Left lung (tissue), 10 donors: ENCODE measurements around the gene NPTN. TPM values are rescaled to one million over a fixed set of nuclear protein-coding genes. Genes with fewer than 3 reads are reported as not detected.

ENCODE experiments used
- ATAC-seq: fragments of 200-7000 bp; cut with Tn5 transposase; one replicate; pipeline ENCODE4 v1.9.1; 2020; ENCODE audit warnings: moderate library complexity
- DNase-seq, 4 donors: peaks; one replicate each; pipeline ENCODE4 v3.0.0-alpha.2; 2013 to 2020
- H3K27ac ChIP-seq, 2 donors: fragments of 200-600 bp; sonication (generic) in 1 of 2; one replicate each; pipeline versions ENCODE4 v1.5.0 to v1.8.0; 2020 to 2021
- H3K27me3 ChIP-seq, 2 donors: fragments of 200-600 bp; sonication (generic) in 1 of 2; one replicate each; pipeline versions ENCODE4 v1.5.0 to v1.8.0; 2020 to 2021
- H3K36me3 ChIP-seq, 2 donors: fragments of 200-600 bp; sonication (generic) in 1 of 2; one replicate each; pipeline versions ENCODE4 v1.5.0 to v1.8.0; 2020 to 2021
- H3K4me1 ChIP-seq, 2 donors: fragments of 200-600 bp; one replicate each; pipeline ENCODE4 v1.8.0; 2021
- H3K4me3 ChIP-seq, 2 donors: fragments of 200-600 bp; sonication (generic) in 1 of 2; one replicate each; pipeline versions ENCODE4 v1.5.0 to v1.8.0; 2020 to 2021; ENCODE audit warnings: mild to moderate bottlenecking in 1 of 2
- H3K9me3 ChIP-seq, 2 donors: fragments of 200-600 bp; sonication (generic) in 1 of 2; one replicate each; pipeline versions ENCODE4 v1.5.0 to v1.8.0; 2020 to 2021
- intact Hi-C, 2 donors: fragments of 100-400 bp; cut with DNase I; formaldehyde crosslinking; loops; one replicate each; pipeline versions ENCODE4 v1.11.2 to v1.14.2; 2022
- polyA plus RNA-seq, 6 donors: library from polyadenylated mRNA; unstranded; fragments of 120-200 nt; gene quantifications; one replicate each; pipeline ENCODE4 v1.2.1, GENCODE V29; 2013; ENCODE audit not compliant: insufficient read length in 6 of 6
- total RNA-seq, 2 donors: library from RNA; stranded (reverse); fragmentation: NEBNext Ultra II Directional; extraction: Animal tissue kit (Norgen Biotek cat#: 25700); gene quantifications; one replicate each; pipeline ENCODE4 v1.2.1, GENCODE V29; 2021
- TF ChIP-seq, protein P1 (sequence below), 2 donors: fragments of 200-600 bp; sonication (generic) in 1 of 2; IDR thresholded peaks; one replicate each; pipeline versions ENCODE4 v1.5.0 to v1.8.0; 2021; ENCODE audit warnings: antibody characterized with exemption in 2 of 2
- donor health status: DM: no; HTN: yes; CAD: no.
- donor health status: DM: no; HTN: no; CAD: no.

Gene NPTN
- total and polyA plus RNA-seq, 8 donors: 111 to 140 (median 123) TPM

- ATAC-seq (no peak), DNase-seq (peak in 2 of 4 donors; percentile 20 to 33)
- Histone ChIP-seq H3K27me3 (no peaks in the 10 kb centered on the region), H3K4me3 (peak overlapping the region in 1 of 2 donors; percentile 89), H3K9me3 (no peaks in the 10 kb centered on the region), H3K4me1 (peaks cover 42 to 83% of the 10 kb centered on the region in 2 donors), H3K27ac (peak overlapping the region; percentile 97), H3K36me3 (no peaks in the 10 kb centered on the region)
- TF ChIP-seq, protein P1, sequence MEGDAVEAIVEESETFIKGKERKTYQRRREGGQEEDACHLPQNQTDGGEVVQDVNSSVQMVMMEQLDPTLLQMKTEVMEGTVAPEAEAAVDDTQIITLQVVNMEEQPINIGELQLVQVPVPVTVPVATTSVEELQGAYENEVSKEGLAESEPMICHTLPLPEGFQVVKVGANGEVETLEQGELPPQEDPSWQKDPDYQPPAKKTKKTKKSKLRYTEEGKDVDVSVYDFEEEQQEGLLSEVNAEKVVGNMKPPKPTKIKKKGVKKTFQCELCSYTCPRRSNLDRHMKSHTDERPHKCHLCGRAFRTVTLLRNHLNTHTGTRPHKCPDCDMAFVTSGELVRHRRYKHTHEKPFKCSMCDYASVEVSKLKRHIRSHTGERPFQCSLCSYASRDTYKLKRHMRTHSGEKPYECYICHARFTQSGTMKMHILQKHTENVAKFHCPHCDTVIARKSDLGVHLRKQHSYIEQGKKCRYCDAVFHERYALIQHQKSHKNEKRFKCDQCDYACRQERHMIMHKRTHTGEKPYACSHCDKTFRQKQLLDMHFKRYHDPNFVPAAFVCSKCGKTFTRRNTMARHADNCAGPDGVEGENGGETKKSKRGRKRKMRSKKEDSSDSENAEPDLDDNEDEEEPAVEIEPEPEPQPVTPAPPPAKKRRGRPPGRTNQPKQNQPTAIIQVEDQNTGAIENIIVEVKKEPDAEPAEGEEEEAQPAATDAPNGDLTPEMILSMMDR (IDR thresholded peaks at IDR 0.05): no peak
- intact Hi-C loops: no loop called here
Observed at GRCh38 chr15:73629798-73630429, 3.3 kb downstream of the NPTN start.

- DNase-seq: no peak
- TF ChIP-seq, protein P1 (IDR thresholded peaks at IDR 0.05): no peak
- no peak overlapping the region for H3K4me3 ChIP-seq
- H3K9me3 ChIP-seq: no peaks in the 10 kb centered on the region
- ATAC-seq: no peak
- peak overlapping the region; percentile 37 to 97 for H3K27ac ChIP-seq
- peaks cover 44 to 84% of the 10 kb centered on the region in 2 donors for H3K4me1 ChIP-seq
- intact Hi-C loops: no loop called here
- no peaks in the 10 kb centered on the region for H3K27me3 ChIP-seq
- H3K36me3 ChIP-seq: no peaks in the 10 kb centered on the region
Observed at GRCh38 chr15:73628976-73629797, 4.0 kb downstream of the NPTN start.

GRCh38 chr15:73628102-73628501 is 5.1 kb downstream of the NPTN start:
- Histone ChIP-seq H3K9me3 (no peaks in the 10 kb centered on the region), H3K4me1 (peaks cover 37 to 85% of the 10 kb centered on the region in 2 donors), H3K27me3 (no peaks in the 10 kb centered on the region), H3K36me3 (no peaks in the 10 kb centered on the region), H3K27ac (peak overlapping the region in 1 of 2 donors; percentile 97), H3K4me3 (no peak overlapping the region)
- DNase-seq (no peak), ATAC-seq (no peak)
- intact Hi-C loops: no loop called here
- TF ChIP-seq, protein P1 (IDR thresholded peaks at IDR 0.05): no peak

DNA sequence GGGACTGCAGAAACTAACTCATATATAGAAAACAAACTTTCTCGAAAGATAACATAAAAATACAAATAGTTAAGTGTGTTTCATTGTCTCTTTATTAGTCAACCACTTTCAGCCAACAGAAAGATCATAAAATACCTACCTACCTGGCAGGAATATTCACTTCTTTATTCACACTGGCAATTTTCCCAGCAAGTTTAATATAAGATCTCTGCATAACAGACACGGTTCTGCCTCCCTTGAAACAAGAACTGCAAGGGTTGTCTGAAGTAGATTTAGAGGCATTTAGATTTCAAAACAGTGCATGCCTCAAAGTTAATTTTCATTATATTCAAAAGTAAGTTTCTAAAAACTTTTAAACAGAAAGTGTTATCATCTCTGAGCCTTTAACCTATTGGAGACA is 7.1 kb downstream of the NPTN start:
- Histone ChIP-seq H3K36me3 (no peaks in the 10 kb centered on the region), H3K27me3 (no peaks in the 10 kb centered on the region), H3K9me3 (no peaks in the 10 kb centered on the region), H3K4me3 (no peak overlapping the region), H3K27ac (peak overlapping the region in 1 of 2 donors; percentile 8), H3K4me1 (peaks cover 47 to 79% of the 10 kb centered on the region in 2 donors)
- intact Hi-C loops: no loop called here
- ATAC-seq (peak; percentile 14), DNase-seq (no peak)
- TF ChIP-seq, protein P1 (IDR thresholded peaks at IDR 0.05): no peak

DNA sequence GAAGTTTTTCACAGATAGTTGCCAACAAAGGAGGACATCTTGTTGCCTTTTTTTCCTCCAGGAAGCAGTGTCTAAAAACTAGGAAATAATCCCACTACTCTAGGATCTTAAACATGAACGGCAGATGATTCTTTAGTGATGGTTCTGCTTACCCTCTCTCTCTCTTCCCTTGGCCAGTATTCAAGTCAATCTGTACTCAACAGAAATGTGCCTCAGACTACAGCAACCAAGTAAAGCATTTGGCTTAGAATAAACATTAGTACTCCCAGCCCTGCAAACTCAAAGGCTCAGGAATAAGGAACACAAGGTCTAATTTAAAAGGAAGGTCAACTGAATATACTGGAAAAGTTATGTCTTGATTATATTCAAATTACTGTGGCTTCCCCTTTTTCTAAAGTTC is 8.7 kb downstream of the NPTN start:
- peak in 1 of 4 donors; percentile 43 for DNase-seq
- peak; percentile 16 for ATAC-seq
- Histone ChIP-seq H3K27ac (no peak overlapping the region), H3K27me3 (no peaks in the 10 kb centered on the region), H3K36me3 (no peaks in the 10 kb centered on the region), H3K9me3 (no peaks in the 10 kb centered on the region), H3K4me3 (no peak overlapping the region), H3K4me1 (peaks cover 34 to 79% of the 10 kb centered on the region in 2 donors)
- TF ChIP-seq, protein P1 (IDR thresholded peaks at IDR 0.05): no peak
- intact Hi-C loops: no loop called here
